HG02938 (cell line): ENCODE results near the gene LPAR1.
"Not testable (repeated sequence)": the region's sequence is repeated elsewhere in the genome, so short reads cannot be mapped to it uniquely, and the experiment has no call there.

Experiments
- ATAC-seq: cut with Tn5 transposase; IDR thresholded peaks from one replicate; pipeline ENCODE4 v1.9.1; 2021; ENCODE audit warnings: mild to moderate bottlenecking, moderate library complexity; ENCODE audit not compliant: unreplicated experiment

Gene LPAR1

DNA sequence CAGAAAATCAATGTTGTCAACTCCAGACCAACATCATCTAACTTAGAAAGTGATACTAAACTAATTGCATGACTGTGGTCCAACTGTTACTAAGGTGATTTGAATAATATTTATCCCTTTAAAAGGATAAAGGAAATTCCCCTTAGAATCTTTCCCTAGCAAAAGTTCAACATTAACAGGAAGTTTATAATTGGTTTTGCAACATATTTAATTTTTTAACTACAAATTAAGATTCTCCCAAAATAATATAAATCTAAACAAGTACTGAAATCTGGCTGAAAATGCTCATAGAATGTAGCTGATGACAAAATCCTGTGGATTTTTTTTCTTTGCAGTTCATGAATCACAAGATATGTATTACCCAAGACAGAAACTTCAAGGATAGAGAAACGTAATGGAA is 151.4 kb downstream of the LPAR1 start:
- ATAC-seq: no peak

DNA sequence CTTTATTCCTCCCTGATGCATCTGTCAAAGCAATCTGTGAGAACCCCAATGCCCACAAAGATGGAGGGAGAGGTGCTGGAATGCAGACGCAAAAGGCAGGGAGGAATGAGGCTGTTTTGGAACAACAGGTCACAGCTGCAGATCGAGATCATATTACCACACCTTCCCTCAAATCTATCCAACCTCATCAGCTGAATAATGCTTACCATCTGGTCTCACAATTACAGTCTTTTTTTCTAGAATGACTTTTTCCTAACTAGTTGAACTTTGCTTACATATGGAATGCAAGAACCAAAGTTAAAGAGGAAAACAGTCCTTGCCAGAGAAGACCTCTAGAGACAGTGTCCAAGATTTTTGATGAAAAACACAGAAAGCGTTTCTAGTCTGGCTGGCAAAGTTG is 158.1 kb downstream of the LPAR1 start:
- ATAC-seq: no peak

DNA sequence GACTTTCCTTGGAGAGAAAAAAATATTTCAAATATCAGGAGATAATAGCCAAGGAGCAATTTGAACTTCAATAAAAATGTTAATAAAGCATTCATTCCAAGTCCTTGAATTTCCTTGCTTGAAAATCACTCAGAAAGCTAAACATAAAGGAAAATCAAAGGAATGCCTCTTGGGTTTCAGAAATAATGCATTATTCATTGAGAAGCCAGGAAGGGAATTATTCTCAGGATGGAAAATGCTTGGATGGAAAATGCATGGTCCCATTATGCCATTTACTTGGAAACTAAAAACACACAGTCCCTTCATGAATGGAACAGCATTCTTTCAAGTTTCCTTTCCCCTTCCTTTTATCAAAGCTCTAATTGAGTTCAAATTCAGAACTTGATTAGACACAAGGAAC is 160.9 kb downstream of the LPAR1 start:
- ATAC-seq: no peak

DNA sequence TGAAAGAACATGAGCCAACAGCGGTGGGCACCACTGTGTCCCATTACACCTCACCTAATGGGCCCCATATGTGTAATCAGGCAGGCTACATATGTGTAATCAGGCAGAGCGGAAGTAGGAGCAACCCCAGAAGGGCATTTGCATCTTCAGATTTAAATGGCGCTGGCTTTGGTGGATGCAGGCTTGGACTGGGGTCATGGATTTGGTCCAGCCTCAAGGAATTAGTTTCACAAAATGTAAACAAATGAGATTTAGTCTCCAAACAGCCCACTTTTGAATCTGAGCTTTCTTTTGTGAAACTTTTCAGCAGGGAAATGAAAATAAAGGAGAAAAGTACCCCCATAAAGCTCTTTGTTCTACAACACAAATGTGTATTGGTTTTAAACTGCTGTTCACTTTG is 161.3 kb downstream of the LPAR1 start:
- ATAC-seq: no peak

DNA sequence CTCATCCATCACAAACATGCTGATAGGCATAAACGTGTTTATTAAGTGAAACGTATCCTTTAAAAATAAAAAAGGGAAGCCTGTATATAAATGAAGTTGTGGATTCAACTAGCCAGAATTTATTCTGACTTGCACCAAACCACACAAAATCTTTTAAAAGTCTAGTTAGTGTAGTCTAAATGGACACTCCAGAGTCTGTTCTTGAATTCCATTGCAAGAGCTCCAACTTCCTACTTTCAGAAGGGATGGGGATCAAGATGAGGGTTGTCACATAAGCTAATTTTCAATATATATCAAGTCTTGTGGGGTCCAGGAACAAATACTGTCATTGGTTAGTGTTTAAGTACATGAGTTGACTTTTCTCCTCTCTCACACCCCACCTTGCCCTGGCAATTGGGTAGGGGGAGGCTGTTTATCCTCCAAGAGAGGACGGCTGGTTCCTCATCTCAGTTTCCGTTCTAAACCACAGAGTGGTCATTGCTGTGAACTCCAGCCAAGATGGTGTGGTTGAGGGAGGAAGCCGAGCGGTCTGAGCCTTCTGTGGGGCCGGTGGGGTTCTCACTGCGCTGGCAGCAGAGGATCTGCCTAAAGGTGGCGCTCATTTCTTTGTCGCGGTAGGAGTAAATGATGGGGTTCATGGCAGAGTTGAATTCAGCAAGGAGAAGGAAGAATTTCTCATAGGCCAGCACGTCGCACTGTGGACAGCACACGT is 163.2 kb downstream of the LPAR1 start:
- ATAC-seq: peak; percentile 94

DNA sequence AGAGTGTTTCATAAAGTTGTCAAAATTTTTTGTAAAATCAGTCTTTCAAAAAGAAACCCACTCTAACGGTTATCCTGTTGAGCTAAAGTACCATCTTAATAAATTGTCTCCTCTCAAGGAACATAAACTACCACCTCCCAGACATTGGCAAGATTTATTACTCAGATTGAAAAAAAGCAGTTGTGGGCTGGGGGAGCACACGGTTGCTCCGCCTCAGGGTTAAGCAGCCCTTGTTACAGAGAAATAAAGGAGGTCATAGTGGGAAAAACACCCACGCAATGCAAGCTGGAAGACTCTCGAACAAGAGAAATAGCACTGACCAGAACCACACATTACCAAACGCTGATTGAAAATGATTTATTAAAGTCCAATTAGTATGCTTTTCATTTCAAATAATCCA is 165.3 kb downstream of the LPAR1 start:
- ATAC-seq: no peak

DNA sequence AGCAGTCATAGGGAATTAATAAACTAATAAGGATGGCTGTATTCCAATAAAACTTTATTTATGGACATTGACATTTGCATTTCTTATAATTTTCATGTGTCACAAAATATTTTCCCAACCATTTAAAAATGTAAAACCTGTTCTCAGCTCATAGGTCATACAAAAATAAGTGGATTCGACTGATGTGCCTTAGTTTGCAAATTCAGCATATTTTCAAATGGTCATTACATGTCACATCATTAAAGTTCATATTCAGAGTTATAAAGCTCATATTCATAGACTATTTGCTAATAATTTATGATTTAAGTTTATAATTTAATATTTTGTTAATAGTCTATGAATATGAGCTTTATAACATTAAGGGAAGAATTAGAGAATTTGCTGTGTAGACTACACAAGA is 166.5 kb downstream of the LPAR1 start:
- no peak for ATAC-seq

DNA sequence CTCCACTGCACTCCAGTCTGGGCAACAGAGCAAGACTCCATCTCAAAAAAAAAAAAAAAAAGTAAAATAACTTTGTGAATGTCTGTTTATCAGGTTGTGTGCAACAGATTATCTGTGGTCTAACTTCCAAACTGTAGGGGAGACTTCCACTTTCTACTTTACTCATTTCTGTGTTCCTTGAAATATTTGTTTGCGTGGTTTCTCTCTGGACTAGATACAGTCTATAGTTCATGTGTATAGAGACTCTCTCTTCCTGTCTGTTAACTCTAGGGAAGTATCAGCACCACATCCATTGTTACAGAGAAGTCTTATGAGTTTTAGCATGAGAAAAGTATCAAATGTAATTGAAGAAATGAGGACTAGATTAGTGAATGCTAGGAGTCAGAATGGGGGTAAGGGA is 168.3 kb downstream of the LPAR1 start:
- ATAC-seq: no peak

DNA sequence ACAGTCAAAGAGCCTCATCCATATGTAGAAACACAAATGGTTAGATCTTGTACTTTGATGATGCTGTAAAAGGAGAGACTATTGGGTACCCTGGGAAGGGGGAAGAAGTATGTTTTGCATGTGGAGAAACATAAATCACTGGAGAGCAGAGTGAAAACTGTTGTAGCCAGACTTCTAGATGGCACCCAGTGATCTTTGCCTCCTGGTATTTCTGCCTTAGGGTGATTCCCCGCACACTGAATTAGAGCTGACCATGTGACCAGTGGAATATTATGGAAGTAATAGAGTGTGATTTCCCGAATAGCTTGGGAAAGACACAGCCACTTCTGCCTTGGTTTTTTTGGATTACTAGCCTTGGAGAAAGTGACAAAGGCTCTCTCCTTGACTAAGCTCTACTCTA is 174.3 kb downstream of the LPAR1 start:
- no peak for ATAC-seq

DNA sequence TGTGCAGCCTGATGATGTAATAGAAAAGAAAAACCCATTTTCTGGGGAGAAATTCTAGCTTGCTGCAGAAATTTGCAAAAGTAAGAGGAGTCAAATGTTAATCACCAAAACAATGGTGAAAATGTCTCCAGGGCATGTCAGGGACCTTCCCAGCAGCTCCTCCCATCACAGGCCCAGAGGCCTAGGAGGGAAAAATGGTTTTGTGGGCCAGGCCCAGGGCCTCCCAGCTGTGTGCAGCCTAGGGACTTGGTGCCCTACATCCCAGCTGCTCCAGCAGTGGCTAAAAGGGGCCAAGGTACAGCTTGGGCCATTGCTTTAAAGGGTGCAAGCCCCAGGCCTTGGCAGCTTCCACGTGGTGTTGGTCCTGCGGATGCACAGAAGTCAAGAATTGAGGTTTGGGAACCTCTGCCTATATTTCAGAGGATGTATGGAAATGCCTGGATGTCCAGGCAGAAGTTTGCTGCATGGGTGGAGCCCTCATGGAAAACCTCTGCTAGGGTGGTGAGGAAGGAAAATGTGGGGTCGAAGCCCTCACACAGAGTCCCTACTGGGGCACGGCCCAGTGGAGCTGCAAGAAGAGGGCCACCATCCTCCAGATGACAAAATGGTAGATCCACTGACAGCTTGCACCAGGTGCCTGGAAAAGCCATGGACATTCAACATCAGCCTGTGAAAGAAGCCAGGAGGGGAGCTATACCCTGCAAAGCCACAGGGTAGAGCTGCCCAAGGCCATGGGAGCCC is 176.7 kb downstream of the LPAR1 start:
- not testable (repeated sequence) for ATAC-seq

DNA sequence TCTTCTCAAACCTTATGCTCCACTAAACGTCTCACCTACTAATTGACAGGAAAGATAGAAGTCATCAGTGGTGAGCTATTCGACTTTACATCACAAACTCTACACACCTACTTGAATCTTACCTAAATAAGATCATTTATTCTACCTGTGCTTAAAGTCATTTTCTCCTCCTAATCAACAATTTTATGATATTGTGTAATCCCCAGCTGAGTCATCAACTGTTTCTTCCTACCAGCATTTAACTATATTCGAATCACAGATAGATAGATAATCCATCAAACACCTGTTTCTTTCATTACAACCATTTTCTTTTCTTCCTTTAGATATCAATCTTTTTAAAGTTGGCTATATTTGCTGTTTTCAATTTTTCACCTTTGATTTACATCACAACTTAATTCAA is 181.5 kb downstream of the LPAR1 start:
- no peak for ATAC-seq

DNA sequence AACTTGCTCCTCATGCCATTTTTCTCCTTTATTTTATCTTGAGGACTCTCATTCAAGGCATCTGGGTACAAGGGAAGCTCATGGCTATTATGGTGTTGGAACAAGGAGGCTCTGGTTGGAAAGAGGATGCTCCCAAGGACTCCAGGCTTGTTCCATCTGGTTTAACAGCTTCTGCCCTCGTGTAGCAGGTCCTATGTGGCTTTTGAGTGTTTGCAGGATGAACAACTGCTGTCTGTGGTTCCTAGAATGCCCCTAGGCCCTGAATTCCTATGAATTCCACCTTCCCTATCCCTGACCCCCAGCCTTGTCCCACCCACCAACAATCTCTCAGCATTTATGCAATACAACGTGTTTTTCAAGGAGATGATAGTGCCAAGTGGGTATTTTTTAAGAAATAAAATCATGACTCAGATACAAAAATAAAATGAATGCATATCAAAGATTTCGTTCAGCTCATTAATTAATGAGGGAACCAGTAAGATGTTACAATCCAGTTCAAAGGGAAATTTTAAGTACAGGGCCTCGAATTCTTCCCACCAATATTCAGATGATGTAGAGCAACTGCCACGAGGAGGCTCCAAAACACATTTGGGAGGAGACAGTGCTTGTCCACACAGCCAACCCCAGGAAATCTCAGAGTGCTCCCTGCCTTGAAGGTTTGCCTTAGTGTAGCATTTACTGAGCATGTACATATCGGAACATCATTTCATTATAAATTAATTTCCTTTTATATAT is 187.7 kb downstream of the LPAR1 start:
- no peak for ATAC-seq

DNA sequence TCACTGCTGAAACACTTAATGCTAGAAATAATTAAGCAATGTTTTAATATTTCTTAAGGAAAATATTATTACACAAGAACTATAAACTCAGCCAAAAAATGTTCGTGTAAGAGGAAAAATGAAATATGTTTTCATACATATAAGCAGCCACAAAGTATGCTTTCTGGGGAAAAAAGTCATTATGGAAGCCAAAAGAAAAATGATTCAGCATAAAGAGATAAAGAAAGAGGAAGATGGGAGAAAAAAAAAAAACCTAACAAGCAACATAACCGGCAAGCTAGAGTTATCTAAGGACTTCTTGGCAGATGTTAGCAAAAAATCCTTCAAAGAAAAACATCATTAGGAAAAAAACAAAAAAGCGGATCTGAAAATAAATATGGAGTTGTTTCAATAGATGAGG is 190.6 kb downstream of the LPAR1 start:
- ATAC-seq: no peak

DNA sequence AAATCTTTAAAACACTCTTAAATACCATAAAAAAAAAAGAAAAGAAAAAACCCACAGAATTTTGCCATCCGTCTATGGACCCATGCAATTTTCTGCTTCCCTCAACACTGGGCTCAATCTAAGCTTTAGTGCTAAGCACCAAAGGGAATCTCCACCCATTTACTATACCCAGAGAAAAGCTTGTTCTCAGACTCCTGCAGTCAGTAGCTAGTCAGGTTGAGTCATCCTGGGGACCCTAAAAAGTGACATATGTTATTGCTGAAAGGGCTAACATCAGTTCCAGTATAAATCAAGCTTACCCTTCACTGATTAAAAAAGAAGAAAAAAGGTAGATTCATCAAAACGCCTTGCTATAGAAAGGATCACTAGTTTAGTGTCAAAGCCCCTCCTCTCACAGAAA is 192.1 kb downstream of the LPAR1 start:
- no peak for ATAC-seq

DNA sequence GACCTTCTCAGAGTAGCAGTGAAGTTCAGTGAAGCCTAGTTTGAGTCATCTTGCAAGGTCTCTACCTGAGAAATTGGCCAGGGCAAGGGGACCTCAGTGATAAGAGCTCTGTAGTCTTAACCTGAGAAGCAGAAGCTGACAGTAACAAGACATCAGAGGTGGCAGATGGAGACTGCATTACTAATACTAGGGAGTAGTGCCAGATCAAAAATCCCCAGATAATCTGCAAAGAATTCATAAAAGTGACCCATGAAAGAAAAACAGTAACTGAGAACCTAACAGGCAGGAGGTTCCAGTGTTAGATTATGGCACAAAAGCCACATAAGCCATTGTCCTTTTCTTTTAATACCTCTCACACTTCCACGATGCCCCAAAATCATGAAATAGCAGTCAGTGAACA is 194.1 kb downstream of the LPAR1 start:
- no peak for ATAC-seq

DNA sequence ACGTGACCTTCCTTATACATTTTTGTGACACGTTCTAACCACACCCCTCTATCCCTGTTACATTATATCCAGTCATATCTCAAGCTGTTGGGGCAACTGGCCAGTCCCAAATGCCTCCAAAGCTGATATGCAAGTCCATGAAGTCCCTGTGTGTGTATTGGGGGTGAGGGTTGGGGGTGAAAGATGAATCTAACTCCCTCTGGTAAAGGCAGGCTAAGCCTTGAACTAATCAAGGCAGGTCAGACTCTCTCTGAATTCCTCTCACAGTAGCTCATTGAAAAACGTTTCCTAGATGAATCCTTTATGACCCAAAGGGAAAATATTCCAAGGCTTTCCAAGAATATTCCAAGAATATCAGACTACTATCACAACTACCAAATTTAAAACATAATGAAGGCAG is 195.3 kb downstream of the LPAR1 start:
- no peak for ATAC-seq

DNA sequence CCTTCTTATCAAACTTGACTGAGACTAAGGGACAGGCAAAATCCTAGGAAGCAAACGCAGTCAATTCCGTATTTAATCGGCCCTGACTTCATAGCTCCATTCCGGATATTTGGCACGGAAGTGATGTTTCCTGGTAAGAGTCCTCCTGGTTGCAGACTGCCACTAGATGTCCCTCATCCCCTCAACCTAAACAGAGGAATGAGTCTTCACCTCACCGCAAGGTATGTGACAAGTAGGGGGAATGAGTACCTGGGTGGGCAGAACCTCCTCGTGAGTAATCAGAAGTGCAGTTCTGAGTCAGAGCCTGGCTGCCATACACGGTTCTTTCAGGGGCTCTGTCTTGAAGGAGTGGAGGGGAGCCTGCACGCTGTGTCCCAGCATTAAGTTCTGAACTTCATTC is 196.1 kb downstream of the LPAR1 start:
- ATAC-seq: no peak

DNA sequence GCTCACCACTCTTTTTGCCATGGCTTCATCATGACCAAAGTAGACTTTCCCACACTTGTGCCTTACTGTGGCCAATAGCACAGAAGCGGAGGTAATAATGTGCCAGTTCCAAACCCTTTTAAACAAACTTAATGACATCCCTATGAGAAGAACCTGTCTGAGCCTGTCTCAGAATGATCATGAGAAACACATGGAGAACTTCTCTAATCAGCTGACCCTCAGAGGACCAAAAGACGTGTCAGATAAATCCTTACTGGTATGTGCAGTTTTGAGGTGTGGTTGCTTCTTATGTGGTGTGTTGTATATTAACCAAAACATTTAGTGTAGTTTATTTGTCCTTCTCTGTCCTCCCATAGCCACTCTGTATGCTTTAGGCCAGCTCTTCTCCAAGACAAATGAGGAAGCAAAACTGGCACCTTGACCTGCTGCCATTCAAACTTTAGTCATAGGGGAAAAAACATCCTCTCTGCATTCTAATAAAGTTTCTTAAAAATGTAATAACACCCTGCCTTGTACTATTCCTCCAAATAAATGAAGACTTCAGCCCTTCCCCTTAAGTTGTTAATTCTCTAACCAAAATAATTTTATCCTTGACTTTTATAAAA is 200.8 kb downstream of the LPAR1 start:
- ATAC-seq: no peak

DNA sequence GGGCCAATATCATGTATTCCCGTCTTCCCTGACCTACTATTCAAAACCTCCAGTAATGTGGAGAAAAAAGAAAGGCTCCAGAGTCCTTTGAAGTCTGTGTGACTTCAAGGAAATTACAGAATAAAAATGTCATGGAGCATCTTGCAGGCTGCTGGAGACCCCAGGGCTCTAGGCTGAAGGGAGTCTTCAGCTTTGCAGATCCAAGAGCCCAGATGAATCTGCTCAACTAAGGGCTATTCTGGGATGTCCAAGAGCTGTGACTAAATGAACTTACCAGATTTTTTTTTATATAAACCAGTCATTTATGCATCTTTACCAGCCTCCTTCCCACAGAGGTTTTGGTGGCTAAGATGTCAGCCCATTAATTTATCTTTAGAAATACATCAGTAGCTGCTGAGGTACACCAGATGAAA is 202.4 kb downstream of the LPAR1 start:
- ATAC-seq: no peak

DNA sequence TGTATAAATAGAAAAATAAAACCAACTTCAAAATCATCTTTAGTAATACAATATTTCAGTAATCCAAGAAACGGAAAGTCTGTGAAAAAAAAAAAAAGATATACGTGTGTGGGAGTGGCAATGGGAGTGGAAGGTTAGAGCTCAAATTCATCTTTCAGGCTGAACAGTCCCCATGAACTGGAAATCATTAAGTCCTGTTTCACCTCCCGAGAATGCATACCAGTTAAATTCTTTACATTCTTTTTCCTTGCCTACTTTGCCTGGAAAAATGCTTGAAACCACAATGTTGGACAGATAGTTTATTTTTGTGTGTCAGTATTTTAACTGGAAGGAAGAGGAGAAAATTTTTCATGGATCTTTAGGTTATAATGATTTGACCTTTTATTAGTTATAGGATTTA is 202.9 kb downstream of the LPAR1 start:
- ATAC-seq: no peak

DNA sequence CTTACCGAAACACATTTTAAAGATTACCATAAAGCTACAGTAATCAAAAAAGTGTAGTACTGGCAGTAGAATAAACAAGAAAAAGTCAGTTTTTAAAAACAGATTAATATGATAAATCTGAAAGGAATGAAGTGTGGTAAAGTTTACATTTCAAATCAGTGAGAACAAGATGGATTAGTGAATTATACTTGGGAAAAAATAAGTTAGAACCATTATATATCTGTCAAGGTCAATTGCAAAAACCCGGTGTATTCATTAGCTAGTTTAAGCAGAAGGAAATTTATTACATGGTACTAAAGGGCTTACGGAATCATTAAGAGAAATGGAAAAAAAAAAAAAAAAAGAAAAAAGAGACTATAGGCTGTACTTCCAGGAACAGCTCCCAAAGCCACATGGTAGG is 205.3 kb downstream of the LPAR1 start:
- ATAC-seq: no peak

DNA sequence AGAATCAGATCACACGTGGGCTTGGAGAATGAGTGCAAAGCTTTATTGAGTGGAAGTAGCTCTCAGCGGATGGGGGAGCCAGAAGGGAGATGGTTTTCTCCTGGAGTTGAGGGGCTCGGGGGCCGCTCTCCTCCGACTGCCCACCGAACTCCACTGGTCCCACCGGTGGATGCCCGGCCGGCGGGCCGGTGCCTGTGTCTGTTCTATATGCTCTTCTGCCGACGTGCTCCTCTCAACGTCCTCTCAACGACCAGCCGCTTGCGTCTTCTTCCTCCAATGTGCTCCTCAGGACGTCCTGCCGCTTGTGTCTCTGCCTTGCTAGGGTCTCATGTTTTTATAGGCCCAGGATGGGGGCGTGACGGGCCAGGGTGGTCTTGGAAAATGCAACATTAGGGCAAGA is 207.8 kb downstream of the LPAR1 start:
- ATAC-seq: no peak
